Measurements from ENCODE around the gene ATP1B1. TPM values are rescaled to one million over a fixed set of nuclear protein-coding genes. Genes with fewer than 3 reads are reported as not detected.

ATP1B1 gene
- total and polyA plus RNA-seq, 2 of the 13 experiments (the other 11 are each of a cell fraction or from before 2014, with no cell fraction given), result 134 to 135 TPM

DNA sequence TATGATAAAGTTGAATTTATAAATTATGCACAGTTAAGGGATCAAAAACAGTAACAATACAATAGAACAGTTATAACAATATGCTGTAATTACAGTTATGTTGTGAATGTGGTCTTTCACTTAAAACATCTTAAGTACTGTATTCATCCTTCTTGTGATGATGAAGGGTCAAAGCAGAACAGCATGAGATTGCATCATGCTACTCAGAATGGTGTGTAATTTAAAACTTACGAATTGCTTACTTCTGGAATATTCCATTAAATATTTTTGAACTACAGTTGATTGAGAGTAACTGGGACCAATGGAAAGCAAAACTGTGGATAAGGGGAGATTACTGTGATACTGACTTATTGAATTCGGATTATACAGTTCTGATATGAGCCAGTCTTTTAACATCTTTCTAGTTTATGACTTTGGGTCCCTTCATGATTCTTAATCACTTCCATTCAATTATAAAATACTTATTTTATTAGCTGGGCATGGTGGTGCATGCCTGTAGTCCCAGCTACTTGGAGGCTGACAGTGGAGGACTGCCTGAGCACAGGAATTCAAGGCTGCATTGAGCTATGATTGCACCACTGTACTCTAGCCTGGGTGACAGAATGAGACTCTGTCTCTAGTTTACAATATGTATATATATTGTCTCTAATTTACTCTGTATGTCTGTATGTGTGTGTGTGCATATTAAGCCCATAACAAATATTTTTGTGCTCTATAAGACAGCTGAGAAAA is 43.2 kb downstream of the ATP1B1 start:
- no peaks in the 10 kb centered on the region for H3K27me3 ChIP-seq (ENCODE audit: control insufficient read depth in 1 of 2, insufficient read depth in 2 of 2, low read length in 2 of 2)
- no peaks in the 10 kb centered on the region for H3K79me2 ChIP-seq (ENCODE audit: insufficient read depth, low read length)
- no peak overlapping the region for H3K4me3 ChIP-seq (replicated peaks in 1 of 3; ENCODE audit: insufficient read depth in 1 of 3, low read depth in 2 of 3, low read length in 3 of 3)
- H3K9ac ChIP-seq (ENCODE audit: insufficient read depth, low read depth, low read length), result no peak overlapping the region
- WGBS (ENCODE audit: low lambda C conversion rate), result 96% methylated on average over 2 of the region's 2 CpGs
- H4K20me1 ChIP-seq (ENCODE audit: insufficient read depth, low read length), result no peaks in the 10 kb centered on the region
- ATAC-seq (no peak), DNase-seq (ENCODE audit: low spot score) (no peak), FAIRE-seq (no peak)
- ChIA-PET POLR2A (interaction anchor here (0.7 to 2.0 kb wide), 3 partner anchors 41 to 44 kb away, joined by 3 to 11 read pairs (median 8); partner anchors contain the start of gene ATP1B1), CTCF (ENCODE audit: low intra/inter-chr PET ratio, low total read pairs) (no interaction called here)
- BruUV-seq (replicated peaks), result no TSS peak
- in situ Hi-C loops (cut with HindIII; ENCODE audit: extremely low pct_ligation_motif_present, low pct_unique_long_range_greater_than_20kb), result no loop called here
- no peaks in the 10 kb centered on the region for H3K9me3 ChIP-seq (ENCODE audit: low read length)
- H3K4me1 ChIP-seq (ENCODE audit: insufficient read depth, low read length), result peaks cover 66% of the 10 kb centered on the region
- H3K36me3 ChIP-seq (replicated peaks in 1 of 2; ENCODE audit: control insufficient read depth in 1 of 2, insufficient read depth in 2 of 2, low read length in 2 of 2), result no peaks in the 10 kb centered on the region
- intact Hi-C loops (cut with micrococcal nuclease; ENCODE audit: unreplicated experiment), result loop anchor here (5.0 kb wide), 2 partner anchors 103 to 198 kb away; no protein-coding TSS in a partner anchor
- no peak for TF ChIP-seq ZNF44 (CRISPR knock-in tag; IDR thresholded peaks at IDR 0.05)
- peak; percentile 43; the same call in 1 of the 2 replicates for TF ChIP-seq CEBPG (CRISPR knock-in tag; IDR thresholded peaks at IDR 0.05)
- TF ChIP-seq ZNF770 (CRISPR knock-in tag; IDR thresholded peaks at IDR 0.05), result peak; percentile 94
- TF ChIP-seq ZNF253 (CRISPR knock-in tag; IDR thresholded peaks at IDR 0.05; ENCODE audit: borderline replicate concordance), result no peak
- 0 out of 2 replicates have a peak, but pooled peaks have one; percentile 37 for TF ChIP-seq ZNF3 (CRISPR knock-in tag; IDR thresholded peaks at IDR 0.05)
- peak in 1 of 2 experiments; percentile 65; a peak in 1 of 4 replicates for TF ChIP-seq ATF4 (CRISPR knock-in tag; IDR thresholded peaks at IDR 0.05)
- peak; percentile 51; the same call in 1 of the 2 replicates for TF ChIP-seq CEBPB (IDR thresholded peaks at IDR 0.05; ENCODE audit: borderline replicate concordance, low read depth, low read length)
- TF ChIP-seq, protein P1, sequence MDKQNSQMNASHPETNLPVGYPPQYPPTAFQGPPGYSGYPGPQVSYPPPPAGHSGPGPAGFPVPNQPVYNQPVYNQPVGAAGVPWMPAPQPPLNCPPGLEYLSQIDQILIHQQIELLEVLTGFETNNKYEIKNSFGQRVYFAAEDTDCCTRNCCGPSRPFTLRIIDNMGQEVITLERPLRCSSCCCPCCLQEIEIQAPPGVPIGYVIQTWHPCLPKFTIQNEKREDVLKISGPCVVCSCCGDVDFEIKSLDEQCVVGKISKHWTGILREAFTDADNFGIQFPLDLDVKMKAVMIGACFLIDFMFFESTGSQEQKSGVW (CRISPR knock-in tag; IDR thresholded peaks at IDR 0.05; ENCODE audit: borderline replicate concordance), result no peak
- 0 out of 2 replicates have a peak, but pooled peaks have one; percentile 4 for TF ChIP-seq CHD4 (IDR thresholded peaks at IDR 0.05; ENCODE audit: borderline replicate concordance, low read length)
- peak overlapping the region; percentile 95 for H3K27ac ChIP-seq (ENCODE audit: extremely low read length, insufficient read depth, low read length)
- no peak overlapping the region for H2AFZ ChIP-seq (ENCODE audit: low read length)
- H3K4me2 ChIP-seq (ENCODE audit: low read depth, low read length), result no peak overlapping the region
